HepG2 (cell line): ENCODE measurements around the gene CNNM1. TPM values are rescaled to one million over a fixed set of nuclear protein-coding genes. Genes with fewer than 3 reads are reported as not detected.
A peak's percentile ranks its signal among the peaks of the same experiment; 100 is the strongest.

Source experiments
- AGO2 ChIP-seq: fragments of 200-400 bp; formaldehyde crosslinking; optimal IDR thresholded peaks from 2 replicates; pipeline ENCODE3; 2017; ENCODE audit warnings: mild to moderate bottlenecking, low read depth, low read length, moderate library complexity
- CHD2 ChIP-seq: IDR thresholded peaks from 2 replicates; pipeline ENCODE4 v1.6.1; 2011; ENCODE audit warnings: low read depth, low read length, improper control_type of control experiment
- MYNN ChIP-seq: sonication (generic); formaldehyde crosslinking; IDR thresholded peaks from 2 replicates; pipeline ENCODE4 v1.4.0; 2020; ENCODE audit warnings: mild to moderate bottlenecking, low read depth, missing genetic modification reagents
- PBX3 ChIP-seq: sonication (generic); formaldehyde crosslinking; IDR thresholded peaks from 2 replicates; pipeline ENCODE4 v1.8.1; 2023; ENCODE audit warnings: missing genetic modification reagents, inconsistent platforms, borderline replicate concordance
- PRDM15 ChIP-seq: sonication (generic); formaldehyde crosslinking; IDR thresholded peaks from 2 replicates; pipeline ENCODE4 v1.4.0; 2020; ENCODE audit warnings: missing genetic modification reagents
- PREB ChIP-seq: sonication (generic); formaldehyde crosslinking; IDR thresholded peaks from 2 replicates; pipeline ENCODE4 v1.4.0; 2020; ENCODE audit warnings: missing genetic modification reagents
- STAT6 ChIP-seq: sonication (generic); formaldehyde crosslinking; IDR thresholded peaks from 2 replicates; pipeline ENCODE4 v1.4.0; 2020; ENCODE audit warnings: missing genetic modification reagents, mild to moderate bottlenecking, borderline replicate concordance
- ZBED4 ChIP-seq: sonication (generic); formaldehyde crosslinking; IDR thresholded peaks from 2 replicates; pipeline ENCODE4 v1.4.0; 2020; ENCODE audit warnings: missing genetic modification reagents, borderline replicate concordance
- ZFP91 ChIP-seq: sonication (generic); formaldehyde crosslinking; IDR thresholded peaks from 2 replicates; pipeline ENCODE4 v1.9.0; 2022; ENCODE audit warnings: missing genetic modification reagents, mild to moderate bottlenecking, borderline replicate concordance
- ZNF335 ChIP-seq: sonication (generic); formaldehyde crosslinking; IDR thresholded peaks from 2 replicates; pipeline ENCODE4 v1.4.0; 2020; ENCODE audit warnings: missing genetic modification reagents
- ZNF414 ChIP-seq: sonication (generic); formaldehyde crosslinking; IDR thresholded peaks from 2 replicates; pipeline ENCODE4 v1.5.0; 2020; ENCODE audit warnings: missing genetic modification reagents
- ZNF614 ChIP-seq: IDR thresholded peaks from 2 replicates; pipeline ENCODE4 v1.6.1; 2018; ENCODE audit warnings: missing biosample characterization, missing genetic modification reagents, inconsistent platforms, borderline replicate concordance
- polyA plus RNA-seq, 8 experiments: library from polyadenylated mRNA; depleted of rRNA in 3 of 8; stranded (reverse) in 7 of 8; unstranded in 1 of 8; fragments of >200 nt; fragmentation: Illumina TruSeq in 4 of 8; extraction: Trizol in 4 of 8; gene quantifications; 2 replicates each; pipeline versions ENCODE4 v1.2.1 to v1.2.3, GENCODE V29; 2011 to 2016; ENCODE audit warnings: low read depth in 4 of 8, missing spikeins in 1 of 8, mixed read lengths in 1 of 8; ENCODE audit not compliant: insufficient read depth in 1 of 8
- total RNA-seq, 5 experiments: library from RNA; depleted of rRNA; stranded (reverse); fragments of >200 nt; fragmentation: Illumina TruSeq; extraction: Trizol; gene quantifications; 2 replicates each; pipeline ENCODE4 v1.2.3, GENCODE V29; 2016; ENCODE audit warnings: low read depth in 1 of 5

The CNNM1 gene
- total and polyA plus RNA-seq, 2 of the 13 experiments (the other 11 are each of a cell fraction or from before 2014, with no cell fraction given): 4.3 to 9.6 TPM

GRCh38 chr10:99430116-99430450, 100.9 kb downstream of the CNNM1 start (continued):
- 0 out of 2 replicates have a peak, but pooled peaks have one; percentile 28 for TF ChIP-seq ZBED4 (CRISPR knock-in tag)
- peak; percentile 25; the same call in 1 of the 2 replicates for TF ChIP-seq CHD2
- TF ChIP-seq ZNF614 (CRISPR knock-in tag): no peak
- TF ChIP-seq ZNF335: no peak
- TF ChIP-seq ZNF414 (CRISPR knock-in tag): no peak
- TF ChIP-seq ZFP91 (CRISPR knock-in tag): no peak
- TF ChIP-seq PREB: peak; percentile 51; the same call in 1 of the 2 replicates
- no peak for TF ChIP-seq STAT6 (CRISPR knock-in tag)
- no peak for TF ChIP-seq AGO2
- TF ChIP-seq MYNN (CRISPR knock-in tag): no peak
- TF ChIP-seq PRDM15: no peak
- TF ChIP-seq PBX3 (CRISPR knock-in tag): no peak
